Measurements from ENCODE around the gene DHDDS. TPM values are rescaled to one million over a fixed set of nuclear protein-coding genes. Genes with fewer than 3 reads are reported as not detected.

The DHDDS gene
- total and polyA plus RNA-seq, 4 donors = 22.6 to 57.4 (median 32.8) TPM

GRCh38 chr1:26459573-26460031 is 27.5 kb downstream of the DHDDS start:
- Histone ChIP-seq H3K36me3 (ENCODE audit: control insufficient read depth in 4 of 4, insufficient read depth in 4 of 4, low read length in 4 of 4) (peaks cover 17 to 43% (median 31%) of the 10 kb centered on the region in 4 donors), H3K9ac (ENCODE audit: insufficient read depth in 1 of 2, low read length in 2 of 2) (no peak overlapping the region), H3K27ac (ENCODE audit: low read depth in 1 of 2, low read length in 1 of 2) (no peak overlapping the region), H3K9me3 (ENCODE audit: control insufficient read depth in 4 of 4, insufficient read depth in 3 of 4, low read length in 3 of 4) (peaks cover 0 to 1% (median 0%) of the 10 kb centered on the region in 4 donors), H3K4me1 (ENCODE audit: control insufficient read depth in 5 of 5, insufficient read depth in 5 of 5, low read length in 5 of 5) (peaks cover 0 to 5% (median 0%) of the 10 kb centered on the region in 5 donors), H3K27me3 (ENCODE audit: control insufficient read depth in 3 of 3, insufficient read depth in 3 of 3, low read length in 2 of 3) (no peaks in the 10 kb centered on the region), H3K4me3 (no peak overlapping the region)
- WGBS, 2 donors = 88 to 92% methylated on average over 3 of the region's 3 CpGs
- no peak for TF ChIP-seq CTCF (IDR thresholded peaks at IDR 0.05; ENCODE audit: control extremely low read depth, extremely low read depth)
- ATAC-seq (ENCODE audit: insufficient read depth, low FRiP score) = no peak
- DNase-seq = no peak

GRCh38 chr1:26468911-26469310 is 36.8 kb downstream of the DHDDS start:
- DNase-seq = no peak
- ATAC-seq (ENCODE audit: insufficient read depth, low FRiP score) = no peak
- Histone ChIP-seq H3K4me3 (no peak overlapping the region), H3K9ac (ENCODE audit: insufficient read depth in 1 of 2, low read length in 2 of 2) (no peak overlapping the region), H3K9me3 (ENCODE audit: control insufficient read depth in 4 of 4, insufficient read depth in 3 of 4, low read length in 3 of 4) (no peaks in the 10 kb centered on the region), H3K4me1 (ENCODE audit: control insufficient read depth in 5 of 5, insufficient read depth in 5 of 5, low read length in 5 of 5) (peaks cover 0 to 21% (median 6%) of the 10 kb centered on the region in 5 donors), H3K27ac (ENCODE audit: low read depth in 1 of 2, low read length in 1 of 2) (no peak overlapping the region), H3K27me3 (ENCODE audit: control insufficient read depth in 3 of 3, insufficient read depth in 3 of 3, low read length in 2 of 3) (no peaks in the 10 kb centered on the region), H3K36me3 (ENCODE audit: control insufficient read depth in 4 of 4, insufficient read depth in 4 of 4, low read length in 4 of 4) (peaks cover 25 to 48% (median 36%) of the 10 kb centered on the region in 4 donors)
- TF ChIP-seq CTCF (IDR thresholded peaks at IDR 0.05; ENCODE audit: control extremely low read depth, extremely low read depth) = no peak
- 78 to 83% methylated on average over 10 of the region's 10 CpGs for WGBS, 2 donors

GRCh38 chr1:26469558-26469957 is 37.4 kb downstream of the DHDDS start:
- Histone ChIP-seq H3K4me1 (ENCODE audit: control insufficient read depth in 5 of 5, insufficient read depth in 5 of 5, low read length in 5 of 5) (peaks cover 0 to 27% (median 9%) of the 10 kb centered on the region in 5 donors), H3K9me3 (ENCODE audit: control insufficient read depth in 4 of 4, insufficient read depth in 3 of 4, low read length in 3 of 4) (no peaks in the 10 kb centered on the region), H3K4me3 (no peak overlapping the region), H3K27ac (ENCODE audit: low read depth in 1 of 2, low read length in 1 of 2) (peak overlapping the region in 1 of 2 donors; percentile 10), H3K9ac (ENCODE audit: insufficient read depth in 1 of 2, low read length in 2 of 2) (no peak overlapping the region), H3K27me3 (ENCODE audit: control insufficient read depth in 3 of 3, insufficient read depth in 3 of 3, low read length in 2 of 3) (no peaks in the 10 kb centered on the region), H3K36me3 (ENCODE audit: control insufficient read depth in 4 of 4, insufficient read depth in 4 of 4, low read length in 4 of 4) (peaks cover 27 to 52% (median 37%) of the 10 kb centered on the region in 4 donors)
- DNase-seq = no peak
- no peak for TF ChIP-seq CTCF (IDR thresholded peaks at IDR 0.05; ENCODE audit: control extremely low read depth, extremely low read depth)
- no peak for ATAC-seq (ENCODE audit: insufficient read depth, low FRiP score)
- 95 to 99% methylated on average over 5 of the region's 5 CpGs for WGBS, 2 donors
